GM19452 (cell line): ENCODE data around the gene NDUFS5.
"Not testable (repeated sequence)": the region's sequence is repeated elsewhere in the genome, so short reads cannot be mapped to it uniquely, and the experiment has no call there.

Experiments
- ATAC-seq: cut with Tn5 transposase; IDR thresholded peaks from one replicate; pipeline ENCODE4 v1.9.1; 2021; ENCODE audit not compliant: unreplicated experiment

The NDUFS5 gene

GRCh38 chr1:39026051-39026865, at the start of gene NDUFS5:
TSS of gene NDUFS5 (plus strand) at chr1:39026350. CDS start at chr1:39028725, 2,375 bp downstream.
- peak; percentile 73 for ATAC-seq

GRCh38 chr1:38977399-38978244, 48.5 kb upstream of the NDUFS5 start:
- ATAC-seq, result not testable (repeated sequence)

GRCh38 chr1:38978245-38978542, 48.0 kb upstream of the NDUFS5 start:
- ATAC-seq, result not testable (repeated sequence)

- ATAC-seq, result not testable (repeated sequence)
These were observed 46.8 kb upstream of the NDUFS5 start for GRCh38 chr1:38979380-38979779.

- ATAC-seq, result no peak
These were observed 36.2 kb upstream of the NDUFS5 start for GRCh38 chr1:38989979-38990378.

- no peak for ATAC-seq
These were observed 35.8 kb upstream of the NDUFS5 start for GRCh38 chr1:38990386-38990737.

GRCh38 chr1:38990738-38991637, 35.2 kb upstream of the NDUFS5 start, which contains the start of gene AKIRIN1:
TSS of gene AKIRIN1 (plus strand) at chr1:38991276. CDS start at chr1:38991381, 105 bp downstream.
- peak; percentile 95 for ATAC-seq

- ATAC-seq, result no peak
These were observed 34.3 kb upstream of the NDUFS5 start for GRCh38 chr1:38991638-38992411.

- ATAC-seq, result no peak
These were observed 33.6 kb upstream of the NDUFS5 start for GRCh38 chr1:38992412-38993111.

GRCh38 chr1:38994196-38994595, 32.0 kb upstream of the NDUFS5 start:
- ATAC-seq, result no peak

- no peak for ATAC-seq
These were observed 28.9 kb upstream of the NDUFS5 start for GRCh38 chr1:38997034-38997900.

GRCh38 chr1:38997901-38998190, 28.3 kb upstream of the NDUFS5 start:
- ATAC-seq, result no peak

- ATAC-seq, result no peak
These were observed 24.4 kb upstream of the NDUFS5 start for GRCh38 chr1:39001516-39002421.

- ATAC-seq, result no peak
These were observed 22.9 kb upstream of the NDUFS5 start for GRCh38 chr1:39003281-39003680.

GRCh38 chr1:39003794-39004193, 22.4 kb upstream of the NDUFS5 start:
- ATAC-seq, result no peak

GRCh38 chr1:39006287-39006686, 19.9 kb upstream of the NDUFS5 start:
- ATAC-seq, result no peak

- ATAC-seq, result no peak
These were observed 19.2 kb upstream of the NDUFS5 start for GRCh38 chr1:39006726-39007645.
